NT2/D1 (cell line): Measurements from ENCODE around the gene RIN1.

ENCODE experiments used
- DNase-seq: peaks from one replicate; pipeline ENCODE4 v3.0.0-alpha.2; 2011; ENCODE audit warnings: low read depth, low spot score
- H3K27me3 ChIP-seq: 2 replicates; pipeline ENCODE4 v1.6.0; 2011; ENCODE audit warnings: mild to moderate bottlenecking; ENCODE audit not compliant: insufficient read length, insufficient read depth
- H3K36me3 ChIP-seq: 2 replicates; pipeline ENCODE4 v1.6.1; 2011; ENCODE audit warnings: mild to moderate bottlenecking, low read length, mixed read lengths; ENCODE audit not compliant: insufficient read depth, insufficient read length
- H3K4me1 ChIP-seq: 2 replicates; pipeline ENCODE4 v1.5.1; 2011; ENCODE audit not compliant: insufficient read depth, insufficient read length
- H3K4me3 ChIP-seq: 2 replicates; pipeline ENCODE4 v1.5.1; 2011; ENCODE audit warnings: low read depth; ENCODE audit not compliant: insufficient read length
- H3K9ac ChIP-seq: 2 replicates; pipeline ENCODE4 v1.6.0; 2011; ENCODE audit warnings: low read depth; ENCODE audit not compliant: insufficient read length
- H3K9me3 ChIP-seq: 2 replicates; pipeline ENCODE4 v1.5.1; 2011; ENCODE audit warnings: mild to moderate bottlenecking, low read length; ENCODE audit not compliant: insufficient read depth
- SUZ12 ChIP-seq: IDR thresholded peaks from 2 replicates; pipeline ENCODE4 v1.6.1; 2011; ENCODE audit not compliant: insufficient read length, insufficient read depth; ENCODE audit errors: extremely low read depth
- YY1 ChIP-seq: IDR thresholded peaks from 2 replicates; pipeline ENCODE4 v1.6.1; 2011; ENCODE audit not compliant: insufficient read length, insufficient read depth
- ZNF274 ChIP-seq: IDR thresholded peaks from 2 replicates; pipeline ENCODE4 v1.6.1; 2011; ENCODE audit warnings: mild to moderate bottlenecking, low read depth, low read length

RIN1 gene

GRCh38 chr11:66335531-66336233 is 552 bp downstream of the RIN1 start:
- H3K9ac ChIP-seq, result peak overlapping the region; percentile 94
- H3K4me1 ChIP-seq, result peaks cover 8% of the 10 kb centered on the region
- H3K27me3 ChIP-seq, result no peaks in the 10 kb centered on the region
- no peak for DNase-seq
- H3K4me3 ChIP-seq, result peak overlapping the region; percentile 62
- no peaks in the 10 kb centered on the region for H3K9me3 ChIP-seq
- peaks cover 84% of the 10 kb centered on the region for H3K36me3 ChIP-seq
- TF ChIP-seq SUZ12 (no peak), YY1 (no peak)

GRCh38 chr11:66334605-66335442 is 1.4 kb downstream of the RIN1 start:
- TF ChIP-seq YY1, result no peak
- TF ChIP-seq SUZ12, result no peak
- TF ChIP-seq ZNF274, result no peak
- peaks cover 75% of the 10 kb centered on the region for H3K36me3 ChIP-seq
- H3K9me3 ChIP-seq, result no peaks in the 10 kb centered on the region
- H3K27me3 ChIP-seq, result no peaks in the 10 kb centered on the region
- peak overlapping the region; percentile 94 for H3K9ac ChIP-seq
- peak overlapping the region; percentile 62 for H3K4me3 ChIP-seq
- no peak for DNase-seq
- H3K4me1 ChIP-seq, result peaks cover 8% of the 10 kb centered on the region

- no peak for DNase-seq
- Histone ChIP-seq H3K4me1 (peaks cover 8% of the 10 kb centered on the region), H3K9ac (peak overlapping the region; percentile 37), H3K9me3 (no peaks in the 10 kb centered on the region), H3K36me3 (peaks cover 68% of the 10 kb centered on the region), H3K4me3 (no peak overlapping the region), H3K27me3 (no peaks in the 10 kb centered on the region)
- TF ChIP-seq ZNF274, result no peak
- TF ChIP-seq SUZ12, result no peak
- no peak for TF ChIP-seq YY1
Observed at GRCh38 chr11:66333896-66334604, 2.2 kb downstream of the RIN1 start.

DNA sequence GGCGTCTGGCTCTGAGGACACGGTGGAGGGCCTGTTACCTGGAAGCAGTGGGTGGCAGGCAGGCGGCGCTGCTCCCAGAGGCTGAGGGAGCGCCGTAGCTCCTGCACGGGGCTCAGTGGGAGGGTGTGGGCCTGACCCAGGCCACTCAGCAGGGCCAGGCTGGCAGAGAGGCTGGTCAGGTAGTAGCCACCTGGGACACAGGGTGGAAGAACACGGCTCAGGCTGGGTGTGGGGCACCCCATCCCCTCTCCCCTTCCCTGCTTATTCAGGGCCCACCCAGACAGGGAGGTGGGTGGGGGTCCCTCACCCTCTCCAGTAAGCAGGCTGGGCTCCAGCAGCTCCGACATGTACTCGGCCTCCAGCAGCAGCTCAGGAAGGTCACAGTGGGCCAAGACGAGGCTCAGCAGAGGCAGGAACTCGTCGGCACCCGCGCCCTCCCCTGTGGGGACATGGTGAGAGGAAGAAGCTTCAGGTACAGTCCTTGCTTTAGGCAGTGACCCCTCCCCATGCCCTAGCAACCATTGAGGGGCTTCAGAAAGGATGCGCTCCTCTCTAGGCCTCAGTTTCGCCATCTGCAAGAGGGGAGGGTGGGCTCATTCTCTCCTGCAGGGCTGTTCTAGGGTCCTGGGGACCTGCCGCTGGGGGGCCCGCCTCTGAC is 2.9 kb downstream of the RIN1 start:
- H3K27me3 ChIP-seq, result no peaks in the 10 kb centered on the region
- H3K36me3 ChIP-seq, result peaks cover 61% of the 10 kb centered on the region
- no peak overlapping the region for H3K9ac ChIP-seq
- TF ChIP-seq SUZ12, result no peak
- no peak for TF ChIP-seq YY1
- no peak for TF ChIP-seq ZNF274
- no peak overlapping the region for H3K4me3 ChIP-seq
- DNase-seq, result no peak
- peaks cover 8% of the 10 kb centered on the region for H3K4me1 ChIP-seq
- no peaks in the 10 kb centered on the region for H3K9me3 ChIP-seq

GRCh38 chr11:66332371-66333219 is 3.6 kb downstream of the RIN1 start:
- Histone ChIP-seq H3K9ac (no peak overlapping the region), H3K27me3 (no peaks in the 10 kb centered on the region), H3K36me3 (peaks cover 54% of the 10 kb centered on the region), H3K4me3 (no peak overlapping the region), H3K9me3 (no peaks in the 10 kb centered on the region), H3K4me1 (peaks cover 12% of the 10 kb centered on the region)
- TF ChIP-seq YY1 (no peak), ZNF274 (no peak), SUZ12 (no peak)
- DNase-seq, result no peak
